ENCODE data around the gene MDH1B. TPM values are rescaled to one million over a fixed set of nuclear protein-coding genes. Genes with fewer than 3 reads are reported as not detected.
A peak's percentile ranks its signal among the peaks of the same experiment; 100 is the strongest.

Gene MDH1B
- total and polyA plus RNA-seq, 8 donors, result 0.52 to 7.4 (median 4.7) TPM

DNA sequence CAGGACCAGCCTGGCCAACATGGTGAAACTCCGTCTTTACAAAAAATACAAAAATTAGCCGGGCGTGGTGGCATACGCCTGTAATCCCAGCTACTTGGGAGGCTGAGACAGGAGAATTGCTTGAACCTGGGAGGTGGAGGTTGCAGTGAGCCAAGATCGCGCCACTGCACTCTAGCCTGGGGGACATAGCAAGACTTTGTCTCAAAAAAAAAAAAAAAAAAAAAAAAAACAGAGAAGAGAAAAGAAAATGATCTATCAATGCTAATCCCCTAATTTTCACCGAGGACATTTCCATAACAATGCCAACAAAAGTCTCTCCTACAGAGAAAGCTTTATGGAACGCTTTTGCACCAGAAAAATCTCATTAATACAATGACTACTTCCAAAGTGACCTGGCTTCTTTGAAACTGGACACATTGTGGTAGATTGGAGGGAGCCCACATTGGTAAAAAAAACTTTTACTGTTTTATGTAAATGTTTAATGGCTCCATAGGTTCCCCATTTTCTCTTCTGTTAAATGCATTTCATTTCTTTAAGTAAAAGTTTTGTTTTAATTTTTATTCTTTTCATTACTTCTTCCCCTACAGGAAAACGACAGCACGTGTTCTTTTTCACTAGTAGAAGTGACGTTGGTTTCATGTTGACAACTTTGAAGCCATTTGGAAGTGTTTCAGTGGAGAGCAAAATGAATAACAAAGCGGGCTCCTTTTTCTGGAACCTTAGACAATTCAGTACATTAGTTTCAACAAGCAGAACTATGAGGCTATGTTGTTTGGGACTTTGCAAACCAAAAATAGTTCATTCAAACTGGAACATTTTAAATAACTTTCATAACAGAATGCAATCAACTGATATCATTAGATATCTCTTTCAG is 1.2 kb upstream of the MDH1B start:
- Histone ChIP-seq H3K9me3 (no peaks in the 10 kb centered on the region), H3K36me3 (peaks cover 0 to 29% of the 10 kb centered on the region in 2 donors), H3K4me3 (peak overlapping the region; percentile 70 to 80), H3K27me3 (no peaks in the 10 kb centered on the region), H3K27ac (peak overlapping the region; percentile 84 to 86), H3K4me1 (peaks cover 13 to 30% of the 10 kb centered on the region in 2 donors)
- intact Hi-C loops (cut with DNase I), result no loop called here
- ATAC-seq, result no peak
- TF ChIP-seq, protein P1, sequence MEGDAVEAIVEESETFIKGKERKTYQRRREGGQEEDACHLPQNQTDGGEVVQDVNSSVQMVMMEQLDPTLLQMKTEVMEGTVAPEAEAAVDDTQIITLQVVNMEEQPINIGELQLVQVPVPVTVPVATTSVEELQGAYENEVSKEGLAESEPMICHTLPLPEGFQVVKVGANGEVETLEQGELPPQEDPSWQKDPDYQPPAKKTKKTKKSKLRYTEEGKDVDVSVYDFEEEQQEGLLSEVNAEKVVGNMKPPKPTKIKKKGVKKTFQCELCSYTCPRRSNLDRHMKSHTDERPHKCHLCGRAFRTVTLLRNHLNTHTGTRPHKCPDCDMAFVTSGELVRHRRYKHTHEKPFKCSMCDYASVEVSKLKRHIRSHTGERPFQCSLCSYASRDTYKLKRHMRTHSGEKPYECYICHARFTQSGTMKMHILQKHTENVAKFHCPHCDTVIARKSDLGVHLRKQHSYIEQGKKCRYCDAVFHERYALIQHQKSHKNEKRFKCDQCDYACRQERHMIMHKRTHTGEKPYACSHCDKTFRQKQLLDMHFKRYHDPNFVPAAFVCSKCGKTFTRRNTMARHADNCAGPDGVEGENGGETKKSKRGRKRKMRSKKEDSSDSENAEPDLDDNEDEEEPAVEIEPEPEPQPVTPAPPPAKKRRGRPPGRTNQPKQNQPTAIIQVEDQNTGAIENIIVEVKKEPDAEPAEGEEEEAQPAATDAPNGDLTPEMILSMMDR (IDR thresholded peaks at IDR 0.05), result no peak
- no peak for DNase-seq

DNA sequence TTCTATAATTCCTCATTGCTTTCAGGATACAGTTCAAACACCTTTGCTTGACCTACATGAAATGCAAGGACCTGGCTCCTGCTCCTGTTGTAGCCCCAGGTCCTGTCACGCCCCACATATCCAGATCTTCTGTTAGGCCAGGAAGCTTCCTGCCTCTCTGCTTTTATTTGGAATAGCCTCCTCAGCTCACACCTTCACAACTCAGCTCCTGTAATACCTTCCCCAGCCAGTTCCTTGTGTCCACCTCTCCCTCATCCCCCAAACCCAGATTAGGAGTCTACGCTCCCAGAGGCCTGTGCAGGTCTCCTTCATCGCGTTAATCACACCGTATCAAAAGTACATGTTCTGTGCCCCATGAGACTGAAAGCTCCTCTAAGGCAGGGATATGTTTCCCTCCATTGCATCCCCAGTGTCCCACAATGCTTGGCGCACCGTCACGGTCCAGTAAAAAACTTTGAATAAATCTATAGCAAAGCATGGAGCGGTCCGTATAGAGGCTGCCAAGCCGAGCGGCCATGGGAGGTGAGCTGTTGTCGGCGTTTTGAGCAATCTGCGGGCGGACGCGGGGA is 371 bp downstream of the MDH1B start:
- TF ChIP-seq, protein P1 (IDR thresholded peaks at IDR 0.05), result no peak
- Histone ChIP-seq H3K36me3 (peaks cover 0 to 16% of the 10 kb centered on the region in 2 donors), H3K27ac (peak overlapping the region; percentile 84 to 86), H3K27me3 (no peaks in the 10 kb centered on the region), H3K4me3 (peak overlapping the region; percentile 70 to 80), H3K4me1 (peaks cover 13 to 30% of the 10 kb centered on the region in 2 donors), H3K9me3 (no peaks in the 10 kb centered on the region)
- no peak for DNase-seq
- intact Hi-C loops (cut with DNase I), result no loop called here
- no peak for ATAC-seq

DNA sequence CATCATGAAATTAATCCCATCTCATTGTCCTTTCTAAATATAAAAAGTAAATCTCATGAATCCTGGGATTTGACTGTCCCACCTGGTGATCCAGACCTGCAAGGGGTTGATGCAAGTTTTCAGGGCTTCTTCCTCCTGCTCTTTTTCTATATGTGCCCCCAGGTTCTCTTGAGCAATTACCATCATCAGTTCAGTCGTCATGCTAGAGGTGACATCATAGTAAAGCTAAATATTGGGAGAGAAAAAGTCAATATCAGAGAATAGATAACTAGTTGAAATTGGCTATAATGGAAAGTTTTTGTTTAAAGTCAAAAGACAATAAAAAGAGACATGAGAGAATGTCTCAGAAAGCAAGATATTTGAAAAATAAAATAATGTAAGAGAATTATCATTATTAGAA is 8.3 kb downstream of the MDH1B start:
- H3K4me1 ChIP-seq, result no peaks in the 10 kb centered on the region
- no peak overlapping the region for H3K4me3 ChIP-seq
- ATAC-seq (no peak), DNase-seq (no peak)
- intact Hi-C loops (cut with DNase I), result no loop called here
- H3K36me3 ChIP-seq, result no peaks in the 10 kb centered on the region
- no peak overlapping the region for H3K27ac ChIP-seq
- H3K9me3 ChIP-seq, result no peaks in the 10 kb centered on the region
- TF ChIP-seq, protein P1 (IDR thresholded peaks at IDR 0.05), result no peak
- H3K27me3 ChIP-seq, result no peaks in the 10 kb centered on the region

DNA sequence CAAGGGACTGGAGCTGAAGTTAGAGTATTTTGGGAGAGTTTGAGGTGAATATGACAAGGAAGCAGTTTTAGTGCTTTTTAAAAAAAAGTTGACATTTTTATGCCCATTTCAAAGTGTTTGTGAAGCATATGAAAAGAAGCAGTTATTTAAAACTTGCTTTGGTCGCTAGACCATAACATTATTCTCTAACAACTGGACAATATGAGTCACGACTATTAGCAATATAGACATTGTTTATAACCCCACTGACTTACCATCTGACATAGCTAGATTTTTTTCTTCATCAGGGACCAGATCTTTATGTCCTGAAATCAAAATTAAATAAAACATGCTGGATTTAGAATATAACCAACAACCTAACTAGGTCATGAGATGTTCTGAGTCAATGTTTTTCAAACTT is 24.3 kb downstream of the MDH1B start:
- ATAC-seq (no peak), DNase-seq (no peak)
- Histone ChIP-seq H3K4me1 (no peaks in the 10 kb centered on the region), H3K27ac (no peak overlapping the region), H3K36me3 (no peaks in the 10 kb centered on the region), H3K27me3 (no peaks in the 10 kb centered on the region), H3K9me3 (no peaks in the 10 kb centered on the region), H3K4me3 (no peak overlapping the region)
- TF ChIP-seq, protein P1 (IDR thresholded peaks at IDR 0.05), result no peak
- intact Hi-C loops (cut with DNase I), result no loop called here

DNA sequence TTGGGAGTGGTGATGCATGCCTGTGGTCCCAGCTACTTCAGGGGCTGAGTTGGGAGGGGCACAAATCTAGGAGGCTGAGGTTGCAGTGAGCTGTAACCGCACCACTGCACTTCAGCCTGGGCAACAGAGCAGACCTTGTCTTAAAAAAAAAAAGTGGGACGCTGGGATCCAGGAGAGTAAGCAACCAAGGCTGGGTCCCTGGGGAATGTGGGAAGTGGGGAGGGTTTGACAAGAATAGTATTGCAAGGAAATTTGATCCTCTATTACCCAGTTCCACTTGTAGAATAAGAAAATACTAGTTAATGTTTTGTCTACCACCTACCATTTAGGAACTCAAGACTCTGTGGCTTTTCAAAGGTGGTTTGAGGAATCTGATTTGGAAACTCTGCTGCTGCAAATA is 25.9 kb downstream of the MDH1B start:
- Histone ChIP-seq H3K4me1 (no peaks in the 10 kb centered on the region), H3K27ac (no peak overlapping the region), H3K27me3 (no peaks in the 10 kb centered on the region), H3K4me3 (no peak overlapping the region), H3K36me3 (no peaks in the 10 kb centered on the region), H3K9me3 (no peaks in the 10 kb centered on the region)
- intact Hi-C loops (cut with DNase I), result no loop called here
- no peak for DNase-seq
- no peak for ATAC-seq
- TF ChIP-seq, protein P1 (IDR thresholded peaks at IDR 0.05), result no peak
